ENCODE measurements around the gene EPN3.

GRCh38 chr17:50585346-50585745 lies 52.8 kb downstream of the EPN3 start:
- TF ChIP-seq CTCF (conservative IDR thresholded peaks at IDR 0.05; ENCODE audit: low read length) (no peak), EZH2phosphoT487 (IDR thresholded peaks at IDR 0.05; ENCODE audit: borderline replicate concordance) (no peak)

Measured in Loucy (cell line).